ENCODE data around the gene CD40LG.

The CD40LG gene

GRCh38 chrX:136694431-136695087, 46.6 kb downstream of the CD40LG start:
- DNase-seq, result peak; percentile 57 to 62
- TF ChIP-seq POLR2A (IDR thresholded peaks at IDR 0.05; ENCODE audit: low read length), result no peak
- TF ChIP-seq GATA1 (IDR thresholded peaks at IDR 0.05; ENCODE audit: low read depth, low read length), result no peak

- TF ChIP-seq GATA1 (IDR thresholded peaks at IDR 0.05; ENCODE audit: low read depth, low read length) (no peak), POLR2A (IDR thresholded peaks at IDR 0.05; ENCODE audit: low read length) (no peak)
- no peak for DNase-seq
Measured at GRCh38 chrX:136697156-136697555, 49.2 kb downstream of the CD40LG start.

- DNase-seq, result peak; percentile 5 to 11
- no peak for TF ChIP-seq POLR2A (IDR thresholded peaks at IDR 0.05; ENCODE audit: low read length)
- TF ChIP-seq GATA1 (IDR thresholded peaks at IDR 0.05; ENCODE audit: low read depth, low read length), result no peak
Measured at GRCh38 chrX:136708348-136708747, 60.4 kb downstream of the CD40LG start.
